Measurements from ENCODE around the gene GANAB. TPM values are rescaled to one million over a fixed set of nuclear protein-coding genes. Genes with fewer than 3 reads are reported as not detected.

Gene GANAB
- total RNA-seq, 2 donors from 2014 or later = 252 to 303 TPM

GRCh38 chr11:62575156-62575555 is 71.3 kb downstream of the GANAB start:
- peaks cover 18% of the 10 kb centered on the region for H3K4me1 ChIP-seq
- no peak for TF ChIP-seq CTCF (IDR thresholded peaks at IDR 0.05)
- peak; percentile 65 for DNase-seq
- H3K27ac ChIP-seq = peak overlapping the region; percentile 89
- no peaks in the 10 kb centered on the region for H3K27me3 ChIP-seq
- H3K36me3 ChIP-seq = no peaks in the 10 kb centered on the region
- H3K4me3 ChIP-seq = peak overlapping the region; percentile 85
- intact Hi-C loops (cut with DNase I) = no loop called here
- H3K9ac ChIP-seq (ENCODE audit: low read depth in 2 of 2, low read length in 2 of 2) = peak overlapping the region; percentile 52 to 98
- H3K9me3 ChIP-seq = no peaks in the 10 kb centered on the region

Other genes with a start within 250 kb of the GANAB start
- gene SCGB1A1, start 227.6 kb downstream of the GANAB start, total RNA-seq = 1 to 10 TPM in 1 of 2 donors, not detected in 1; 2.3 TPM
- 100 to 1,000 TPM; 458 to 631 TPM for gene AHNAK, start 99.8 kb downstream of the GANAB start, total RNA-seq
- gene EEF1G, start 72.7 kb downstream of the GANAB start, total RNA-seq = 1,000 to 10,000 TPM; 1,328 to 1,358 TPM
- gene TUT1, start 55.1 kb downstream of the GANAB start, total RNA-seq = 10 to 100 TPM; 11.1 to 26.2 TPM
- gene MTA2, start 44.7 kb downstream of the GANAB start, total RNA-seq = 100 to 1,000 TPM in 1 of 2 donors, 10 to 100 TPM in 1; 91.0 to 133 TPM
- 10 to 100 TPM; 37.5 to 58.7 TPM for gene EML3, start 33.8 kb downstream of the GANAB start, total RNA-seq
- 1 to 10 TPM; 3.2 to 3.6 TPM for gene ROM1, start 33.4 kb downstream of the GANAB start, total RNA-seq
- gene B3GAT3, start 24.6 kb downstream of the GANAB start, total RNA-seq = 10 to 100 TPM; 21.8 to 37.7 TPM
- gene INTS5, start 6.7 kb upstream of the GANAB start, total RNA-seq = 10 to 100 TPM; 19.1 to 27.7 TPM
- 100 to 1,000 TPM in 1 of 2 donors, 10 to 100 TPM in 1; 57.9 to 105 TPM for gene C11orf98, start 18.6 kb upstream of the GANAB start, total RNA-seq
- 10 to 100 TPM in 1 of 2 donors, 1 to 10 TPM in 1; 9.4 to 27.0 TPM for gene CSKMT, start 18.7 kb upstream of the GANAB start, total RNA-seq
- 10 to 100 TPM; 13.9 to 23.2 TPM for gene UQCC3, start 25.1 kb upstream of the GANAB start, total RNA-seq
- 10 to 100 TPM in 1 of 2 donors, 1 to 10 TPM in 1; 7.1 to 12.3 TPM for gene LBHD1, start 25.7 kb upstream of the GANAB start, total RNA-seq
- gene UBXN1, start 32.5 kb upstream of the GANAB start, total RNA-seq = 10 to 100 TPM; 74.8 to 87.8 TPM
- gene LRRN4CL, start 42.9 kb upstream of the GANAB start, total RNA-seq = 1 to 10 TPM in 1 of 2 donors, under 1 TPM in 1; 0.82 to 3.3 TPM
- gene BSCL2, start 60.8 kb upstream of the GANAB start, total RNA-seq = 10 to 100 TPM; 36.5 to 65.5 TPM
- gene GNG3, start 61.1 kb upstream of the GANAB start, total RNA-seq = under 1 TPM in 1 of 2 donors, not detected in 1; 0.56 TPM
- 10 to 100 TPM; 50.5 to 59.3 TPM for gene HNRNPUL2, start 80.8 kb upstream of the GANAB start, total RNA-seq
- 10 to 100 TPM; 34.2 to 39.8 TPM for gene TTC9C, start 81.9 kb upstream of the GANAB start, total RNA-seq
- gene ZBTB3, start 107.5 kb upstream of the GANAB start, total RNA-seq = 10 to 100 TPM; 10.8 to 18.7 TPM
- 10 to 100 TPM; 40.3 to 54.5 TPM for gene POLR2G, start 115.0 kb upstream of the GANAB start, total RNA-seq
- 10 to 100 TPM; 15.3 to 26.6 TPM for gene TAF6L, start 124.8 kb upstream of the GANAB start, total RNA-seq
- 10 to 100 TPM; 46.7 to 54.5 TPM for gene TMEM179B, start 140.8 kb upstream of the GANAB start, total RNA-seq
- 10 to 100 TPM; 15.8 to 26.0 TPM for gene TMEM223, start 145.4 kb upstream of the GANAB start, total RNA-seq
- gene NXF1, start 158.8 kb upstream of the GANAB start, total RNA-seq = 10 to 100 TPM; 39.2 to 50.9 TPM
- gene STX5, start 185.4 kb upstream of the GANAB start, total RNA-seq = 10 to 100 TPM; 38.0 to 43.3 TPM
- gene TEX54, start 186.2 kb upstream of the GANAB start, total RNA-seq = not detected
- 10 to 100 TPM; 27.4 to 43.3 TPM for gene WDR74, start 193.0 kb upstream of the GANAB start, total RNA-seq
- gene SLC3A2, start 234.3 kb upstream of the GANAB start, total RNA-seq = 100 to 1,000 TPM in 1 of 2 donors, 10 to 100 TPM in 1; 70.4 to 116 TPM

Measured in colonic mucosa (tissue), 4 donors.